Adrenal gland (tissue), 5 donors: ENCODE results near the gene OR8D4.
"Not testable (repeated sequence)": the region's sequence is repeated elsewhere in the genome, so short reads cannot be mapped to it uniquely, and the experiment has no call there.

Experiments
- CTCF ChIP-seq, 6 experiments: fragments of 450-650 bp in 4 of 6; fragments of 200-600 bp in 2 of 6; sonication (generic) in 1 of 6; IDR thresholded peaks; 1 replicate in 5 of 6; 2 replicates in 1 of 6; pipeline versions ENCODE4 v1.5.1 to v1.8.0; 2016 to 2021; ENCODE audit warnings: antibody characterized with exemption in 6 of 6, mild to moderate bottlenecking in 2 of 6, moderate library complexity in 1 of 6
- POLR2A ChIP-seq, 2 donors: fragments of 450-650 bp; IDR thresholded peaks; one replicate each; pipeline ENCODE4 v1.6.1; 2017; ENCODE audit warnings: antibody characterized with exemption in 2 of 2, mild to moderate bottlenecking in 2 of 2, moderate library complexity in 1 of 2
- donor health status: DM: no; HTN: no; CAD: no.

GRCh38 chr11:123867795-123868194 is 34.2 kb upstream of the OR8D4 start:
- TF ChIP-seq CTCF, POLR2A (IDR thresholded peaks at IDR 0.05): not testable (repeated sequence)
